Ovary (tissue), 9 donors: ENCODE measurements around the gene RTN4IP1. TPM values are rescaled to one million over a fixed set of nuclear protein-coding genes. Genes with fewer than 3 reads are reported as not detected.

Source experiments
- DNase-seq, 5 donors: peaks; one replicate each; pipeline ENCODE4 v3.0.0-alpha.2; 2019 to 2020
- H3K27ac ChIP-seq, 2 donors: fragments of 200-600 bp; one replicate each; pipeline versions ENCODE4 v1.5.1 to v1.8.0; 2019 to 2022
- H3K27me3 ChIP-seq: fragments of 200-600 bp; one replicate; pipeline ENCODE4 v1.8.0; 2022
- H3K36me3 ChIP-seq: fragments of 200-600 bp; sonication (generic); one replicate; pipeline ENCODE4 v1.5.1; 2019
- H3K4me1 ChIP-seq: one replicate; pipeline ENCODE4 v1.8.1; 2013; ENCODE audit warnings: mild to moderate bottlenecking, moderate library complexity; ENCODE audit not compliant: insufficient read depth
- H3K4me3 ChIP-seq: fragments of 200-600 bp; sonication (generic); one replicate; pipeline ENCODE4 v1.5.1; 2017
- H3K9me3 ChIP-seq, 2 donors: fragments of 200-600 bp in 1 of 2; sonication (generic) in 1 of 2; one replicate each; pipeline versions ENCODE4 v1.5.1 to v1.8.1; 2013 to 2019; ENCODE audit warnings: mild to moderate bottlenecking in 1 of 2, moderate library complexity in 1 of 2
- CTCF ChIP-seq, 3 donors: fragments of 450-650 bp in 2 of 3; fragments of 200-600 bp in 1 of 3; IDR thresholded peaks; one replicate each; pipeline versions ENCODE4 v1.5.1 to v1.8.0; 2016 to 2022; ENCODE audit warnings: antibody characterized with exemption in 3 of 3, mild to moderate bottlenecking in 1 of 3
- EP300 ChIP-seq: sonication (generic); formaldehyde crosslinking; IDR thresholded peaks from one replicate; pipeline ENCODE4 v1.6.1; 2017; ENCODE audit warnings: antibody characterized with exemption
- POLR2A ChIP-seq: fragments of 450-650 bp; IDR thresholded peaks from one replicate; pipeline ENCODE4 v1.6.1; 2017; ENCODE audit warnings: antibody characterized with exemption, mild to moderate bottlenecking, moderate library complexity
- WGBS, 3 donors: extraction: QIAGEN DNeasy Blood & Tissue Kit in 1 of 3; methylation state at CpG; one replicate each; pipeline versions ENCODE4 v1.1.5 to v1.1.7; 2013 to 2017; 5-methylcytosine and 5-hydroxymethylcytosine counted together
- intact Hi-C, 4 donors: fragments of 100-400 bp; cut with DNase I; formaldehyde crosslinking; loops; one replicate each; pipeline versions ENCODE4 v1.11.0 to v1.15.1; 2022 to 2023
- polyA plus RNA-seq, 2 donors: library from polyadenylated mRNA; stranded (reverse); fragments of 200-250 nt in 1 of 2; fragments of 350-450 nt in 1 of 2; fragmentation: Illumina TruSeq in 1 of 2; extraction: RNeasy Lipid Tissue Mini Kit (QIAGEN cat#74804) in 1 of 2; gene quantifications; one replicate each; pipeline ENCODE4 v1.2.3, GENCODE V29; 2013 to 2014
- total RNA-seq, 7 donors: library from RNA; depleted of rRNA in 2 of 7; stranded (reverse); fragments of >200 nt in 2 of 7; fragmentation: NEBNext Ultra II Directional in 3 of 7; extraction: Animal tissue kit (Norgen Biotek cat#: 25700) in 3 of 7; gene quantifications; one replicate each; pipeline versions ENCODE4 v1.1.0 to v1.2.4, GENCODE V29; 2016 to 2023
- donor health status: DM: no; HTN: no; CAD: no; lungs with moderate emphysema.
- donor health status: DM: no; HTN: no; CAD: no.
- donor health status: Bipolar disorder and iron deficiency.
- donor health status: DM: yes; HTN: yes; CAD: no.
- donor health status: DM: no; HTN: no; CAD: no.
- donor health status: DM: yes; HTN: yes; CAD: no.

RTN4IP1 gene
- total and polyA plus RNA-seq, 9 donors = 2.0 to 5.2 (median 3.0) TPM

GRCh38 chr6:106670236-106670635, 40.9 kb upstream of the RTN4IP1 start:
- no peaks in the 10 kb centered on the region for H3K9me3 ChIP-seq
- no peaks in the 10 kb centered on the region for H3K27me3 ChIP-seq
- DNase-seq = no peak
- no peak overlapping the region for H3K4me3 ChIP-seq
- WGBS, 3 donors = 73 to 80% (median 76%) methylated on average over 6 of the region's 6 CpGs
- no peaks in the 10 kb centered on the region for H3K4me1 ChIP-seq
- H3K27ac ChIP-seq = no peak overlapping the region
- TF ChIP-seq CTCF (IDR thresholded peaks at IDR 0.05) (no peak), EP300 (no peak)
- no peaks in the 10 kb centered on the region for H3K36me3 ChIP-seq
- intact Hi-C loops = no loop called here

- no peak for DNase-seq
- TF ChIP-seq EP300 = no peak
- Histone ChIP-seq H3K4me3 (no peak overlapping the region), H3K27me3 (no peaks in the 10 kb centered on the region), H3K27ac (no peak overlapping the region), H3K9me3 (no peaks in the 10 kb centered on the region), H3K36me3 (no peaks in the 10 kb centered on the region), H3K4me1 (no peaks in the 10 kb centered on the region)
- 93 to 94% (median 93%) methylated on average over 4 of the region's 4 CpGs for WGBS, 3 donors
- intact Hi-C loops = no loop called here
These were observed 37.7 kb upstream of the RTN4IP1 start for GRCh38 chr6:106667022-106667402.

- no peaks in the 10 kb centered on the region for H3K9me3 ChIP-seq
- H3K4me1 ChIP-seq = no peaks in the 10 kb centered on the region
- no peaks in the 10 kb centered on the region for H3K27me3 ChIP-seq
- intact Hi-C loops = no loop called here
- no peak for TF ChIP-seq POLR2A
- no peak for TF ChIP-seq EP300
- no peak for TF ChIP-seq CTCF (IDR thresholded peaks at IDR 0.05)
- H3K27ac ChIP-seq = no peak overlapping the region
- 84 to 86% (median 84%) methylated on average over 6 of the region's 6 CpGs for WGBS, 3 donors
- H3K4me3 ChIP-seq = no peak overlapping the region
- no peak for DNase-seq
- H3K36me3 ChIP-seq = no peaks in the 10 kb centered on the region
These were observed 37.2 kb upstream of the RTN4IP1 start for GRCh38 chr6:106666282-106667021.

GRCh38 chr6:106662458-106662857, 33.2 kb upstream of the RTN4IP1 start:
- intact Hi-C loops = no loop called here
- no peaks in the 10 kb centered on the region for H3K36me3 ChIP-seq
- no peaks in the 10 kb centered on the region for H3K4me1 ChIP-seq
- H3K27ac ChIP-seq = no peak overlapping the region
- no peak for DNase-seq
- no peak overlapping the region for H3K4me3 ChIP-seq
- H3K27me3 ChIP-seq = no peaks in the 10 kb centered on the region
- 87 to 94% (median 90%) methylated on average over 2 of the region's 2 CpGs for WGBS, 3 donors
- TF ChIP-seq CTCF (IDR thresholded peaks at IDR 0.05) (no peak), EP300 (no peak), POLR2A (no peak)
- no peaks in the 10 kb centered on the region for H3K9me3 ChIP-seq

- no peak overlapping the region for H3K27ac ChIP-seq
- no peaks in the 10 kb centered on the region for H3K4me1 ChIP-seq
- intact Hi-C loops = no loop called here
- no peak for DNase-seq
- TF ChIP-seq CTCF (IDR thresholded peaks at IDR 0.05) (no peak), POLR2A (no peak), EP300 (no peak)
- no peaks in the 10 kb centered on the region for H3K36me3 ChIP-seq
- H3K9me3 ChIP-seq = peaks cover 0 to 4% of the 10 kb centered on the region in 2 donors
- no peak overlapping the region for H3K4me3 ChIP-seq
- 92 to 98% (median 97%) methylated on average over 2 of the region's 2 CpGs for WGBS, 3 donors
- H3K27me3 ChIP-seq = no peaks in the 10 kb centered on the region
These were observed 30.6 kb upstream of the RTN4IP1 start for GRCh38 chr6:106659859-106660258.
